ENCODE data around the gene PIGH. TPM values are rescaled to one million over a fixed set of nuclear protein-coding genes. Genes with fewer than 3 reads are reported as not detected.
"Not testable (repeated sequence)": the region's sequence is repeated elsewhere in the genome, so short reads cannot be mapped to it uniquely, and the experiment has no call there.

PIGH gene
- total RNA-seq, 2 donors from 2014 or later, result 15.4 to 17.3 TPM

DNA sequence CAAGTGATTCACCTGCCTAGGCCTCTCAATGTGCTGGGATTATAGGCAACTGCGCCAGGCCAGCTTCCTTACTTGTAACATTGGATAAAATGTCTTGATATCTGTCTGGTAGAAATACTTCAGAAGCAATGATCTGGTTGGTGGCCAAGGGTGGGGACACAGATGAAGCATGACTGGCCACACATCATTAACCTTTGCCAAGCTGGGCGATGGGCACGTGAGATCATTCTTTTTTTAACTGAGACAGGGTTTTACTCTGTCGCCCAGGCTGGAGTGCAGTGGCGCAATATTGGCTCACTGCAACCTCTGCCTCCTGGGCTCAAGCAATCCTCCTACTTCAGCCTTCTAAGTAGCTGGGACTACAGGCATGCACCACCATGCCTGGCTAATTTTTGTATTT, 35.8 kb downstream of the PIGH start:
- intact Hi-C loops (cut with DNase I), result loop anchor here in 1 of 2 donors (10.0 kb wide), 1 partner anchor 1161 kb away; no protein-coding TSS in a partner anchor
- peak; percentile 16 for DNase-seq (ENCODE audit: low spot score)

DNA sequence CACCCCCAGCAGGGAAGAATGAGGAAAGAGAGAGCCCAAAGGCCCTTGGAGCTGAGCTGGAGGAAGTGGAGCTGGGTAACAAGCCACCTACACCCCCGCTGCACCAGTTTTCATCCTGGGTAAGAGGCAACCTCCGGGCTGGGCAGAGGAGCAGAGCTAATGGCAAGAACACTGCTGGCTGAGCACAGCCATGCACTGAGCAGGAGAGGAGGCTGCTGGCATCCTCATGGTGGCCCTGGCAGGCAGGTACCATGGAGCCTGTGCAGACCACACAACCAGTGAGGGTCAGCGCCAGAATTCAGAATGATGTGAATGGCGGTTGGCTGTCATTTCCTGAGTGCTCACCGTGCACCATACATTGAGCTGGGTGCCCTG, 37.3 kb downstream of the PIGH start:
- intact Hi-C loops (cut with DNase I), result loop anchor here in 1 of 2 donors (10.0 kb wide), 1 partner anchor 1162 kb away; no protein-coding TSS in a partner anchor
- DNase-seq (ENCODE audit: low spot score), result peak; percentile 52

DNA sequence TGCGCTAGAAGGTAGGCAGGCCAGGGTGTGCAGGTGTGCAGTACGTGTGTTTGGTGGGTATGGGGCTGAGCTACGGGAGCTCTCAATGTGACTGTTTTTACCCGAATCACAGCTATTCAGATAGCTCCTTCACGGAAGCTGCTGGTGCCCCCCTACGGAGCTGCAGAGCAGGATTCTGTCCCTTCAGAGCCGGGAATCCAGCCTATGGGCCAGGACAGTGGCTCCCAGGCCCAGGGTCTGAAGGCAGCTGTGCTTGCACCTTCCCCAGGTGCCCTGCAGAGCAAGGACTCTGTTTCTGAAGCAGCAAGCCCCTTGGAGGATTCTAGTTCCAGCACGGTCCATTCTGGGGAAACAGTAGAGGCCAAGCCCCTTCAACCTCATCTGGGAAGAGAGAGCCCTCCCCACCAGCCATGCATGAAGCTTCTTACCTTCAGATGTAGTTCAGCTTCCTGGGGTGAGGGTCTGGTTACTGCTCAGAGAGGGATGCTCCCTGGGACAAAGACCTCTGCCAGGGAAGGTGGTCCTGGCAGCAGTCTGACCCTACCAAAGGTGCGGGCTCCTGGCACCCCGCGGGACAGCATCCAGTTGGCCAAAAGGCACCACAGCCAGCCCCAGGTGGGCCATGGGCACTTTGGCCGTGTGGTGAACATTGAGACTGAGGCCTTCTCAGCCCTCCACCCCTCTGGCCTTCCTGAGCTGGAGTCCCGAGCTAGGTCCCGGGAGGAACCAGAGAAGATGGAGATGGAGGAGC, 37.9 kb downstream of the PIGH start:
- peak; percentile 50 for DNase-seq (ENCODE audit: low spot score)
- intact Hi-C loops (cut with DNase I), result loop anchor here in 1 of 2 donors (10.0 kb wide), 1 partner anchor 1163 kb away; no protein-coding TSS in a partner anchor

DNA sequence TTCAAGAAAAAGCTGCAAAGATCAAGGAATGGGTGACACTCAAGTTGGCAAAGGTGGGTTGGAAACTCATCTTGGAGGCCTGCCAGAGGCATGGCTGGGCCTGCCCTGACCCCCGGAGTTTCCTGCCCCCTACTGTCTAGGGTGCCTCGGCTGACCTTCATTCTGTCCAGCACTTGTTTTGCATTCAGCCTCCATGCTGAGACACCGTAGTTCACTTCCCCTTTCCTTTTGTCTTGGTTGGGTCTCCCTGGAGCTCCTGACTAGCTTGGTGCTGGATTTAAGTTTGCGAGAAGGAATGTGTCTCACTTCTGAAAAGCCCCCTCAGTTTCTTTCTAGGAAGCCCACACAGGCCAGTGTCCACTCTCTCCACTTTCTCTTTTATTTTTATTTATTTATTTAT, 40.4 kb downstream of the PIGH start:
- DNase-seq (ENCODE audit: low spot score), result no peak
- intact Hi-C loops (cut with DNase I), result loop anchor here in 1 of 2 donors (10.0 kb wide), 1 partner anchor 1165 kb away; no protein-coding TSS in a partner anchor

DNA sequence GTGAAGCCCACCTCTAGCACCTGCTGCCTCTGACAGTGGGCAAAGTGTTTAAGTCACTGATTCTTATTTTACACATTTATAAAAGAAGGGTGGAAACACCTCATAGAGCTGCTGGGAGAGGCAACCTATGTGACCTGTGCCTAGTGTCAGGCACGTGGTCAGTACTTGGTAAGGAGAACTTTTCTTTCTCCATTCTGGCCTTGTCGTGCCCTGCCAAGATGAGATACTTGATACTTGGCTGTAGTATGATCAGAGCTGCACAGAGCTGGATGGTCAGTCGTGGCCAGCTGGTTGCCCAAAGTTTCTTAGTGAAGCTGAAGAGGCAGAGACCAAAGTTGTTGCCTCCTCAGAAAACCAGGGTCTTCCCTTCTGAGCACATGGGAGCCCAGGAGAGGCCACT, 42.4 kb downstream of the PIGH start:
- intact Hi-C loops (cut with DNase I), result no loop called here
- DNase-seq (ENCODE audit: low spot score), result no peak

DNA sequence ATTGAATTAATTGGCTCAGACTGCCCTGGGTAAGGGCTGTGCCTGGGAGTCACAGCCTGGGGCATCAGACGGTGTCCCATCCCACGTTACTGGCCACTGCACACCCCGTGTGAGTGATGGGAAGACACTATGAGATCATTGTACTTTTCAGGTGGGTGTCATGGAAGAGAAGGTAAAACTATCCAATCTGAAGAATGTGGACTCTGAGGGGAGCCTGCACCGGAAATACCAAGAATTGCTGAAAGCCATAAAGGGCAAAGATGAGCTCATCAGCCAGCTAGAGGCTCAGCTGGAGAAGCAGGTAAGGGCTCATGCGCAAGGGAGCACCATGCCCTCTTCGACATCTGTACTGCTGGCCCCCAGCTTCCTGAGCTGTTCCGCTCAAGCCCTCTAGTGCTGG, 43.0 kb downstream of the PIGH start:
- peak; percentile 15 for DNase-seq (ENCODE audit: low spot score)
- intact Hi-C loops (cut with DNase I), result no loop called here

DNA sequence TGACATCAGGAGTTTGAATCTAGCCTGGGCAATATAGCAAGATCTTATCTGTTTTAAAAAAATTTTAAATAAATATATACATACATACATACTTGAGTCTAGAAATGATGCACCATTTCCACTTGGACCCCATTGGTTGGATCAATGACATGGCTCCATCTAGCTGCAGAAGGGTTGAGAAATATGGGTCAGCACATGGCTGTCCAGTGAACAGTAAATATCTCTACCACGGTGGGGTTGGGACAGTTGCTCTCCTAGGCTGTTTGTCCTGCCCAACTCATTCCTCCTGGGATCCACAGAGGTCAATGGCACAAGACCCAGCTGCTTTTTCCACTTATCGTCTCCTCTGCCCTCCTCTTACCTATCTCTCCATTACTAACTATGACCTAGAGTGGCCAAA, 43.4 kb downstream of the PIGH start:
- no peak for DNase-seq (ENCODE audit: low spot score)

DNA sequence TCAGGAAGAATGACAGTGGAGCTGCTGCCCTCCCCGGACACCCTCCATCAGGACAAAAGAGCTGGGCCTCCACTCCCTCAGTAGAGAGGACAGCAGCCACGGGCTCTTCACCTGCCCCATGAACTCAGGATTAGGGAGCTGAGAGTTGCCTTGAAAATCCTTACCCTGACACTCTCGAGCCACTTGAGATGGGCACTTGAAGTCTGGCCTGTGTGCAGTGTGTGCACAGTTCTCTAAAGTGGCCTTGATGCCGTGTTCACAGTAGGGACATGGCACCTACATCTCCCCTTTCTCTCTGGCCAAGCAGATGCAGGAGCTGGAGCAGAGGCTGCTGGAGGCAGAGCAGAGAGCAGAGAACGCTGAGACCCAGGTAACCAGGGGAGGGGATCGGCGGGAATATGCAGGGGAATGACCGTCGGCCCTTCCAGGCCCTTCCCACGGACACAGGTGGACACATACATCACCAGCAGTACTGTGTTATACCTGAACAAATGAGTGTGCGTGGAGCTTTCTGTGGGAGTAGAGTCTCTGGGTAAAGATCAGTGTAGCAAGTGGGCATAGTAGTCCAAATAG, 44.5 kb downstream of the PIGH start:
- DNase-seq (ENCODE audit: low spot score), result peak; percentile 47
- intact Hi-C loops (cut with DNase I), result no loop called here

More for the DNA sequence above, 43.4 kb downstream of the PIGH start:
- intact Hi-C loops (cut with DNase I), result no loop called here

DNA sequence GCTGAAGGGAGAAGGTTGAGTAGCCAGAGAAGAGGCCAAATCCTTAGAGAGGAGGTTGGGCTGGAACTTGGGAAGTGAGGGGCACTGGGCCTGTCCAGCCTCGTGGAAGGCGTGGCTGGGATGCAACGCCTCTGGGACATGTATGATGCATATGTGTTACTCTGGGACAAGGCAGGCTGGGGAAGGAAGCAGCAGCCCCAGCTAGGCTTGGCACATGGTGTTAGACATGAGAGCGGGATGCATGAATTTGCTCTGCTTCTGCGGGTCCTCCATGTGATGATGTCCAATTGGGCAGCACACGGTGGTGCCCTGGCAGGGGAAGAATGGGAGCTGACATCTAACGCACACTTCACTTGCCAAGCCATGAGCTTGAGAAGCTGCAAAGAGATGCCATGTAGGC, 45.7 kb downstream of the PIGH start:
- intact Hi-C loops (cut with DNase I), result no loop called here
- peak; percentile 46 for DNase-seq (ENCODE audit: low spot score)

DNA sequence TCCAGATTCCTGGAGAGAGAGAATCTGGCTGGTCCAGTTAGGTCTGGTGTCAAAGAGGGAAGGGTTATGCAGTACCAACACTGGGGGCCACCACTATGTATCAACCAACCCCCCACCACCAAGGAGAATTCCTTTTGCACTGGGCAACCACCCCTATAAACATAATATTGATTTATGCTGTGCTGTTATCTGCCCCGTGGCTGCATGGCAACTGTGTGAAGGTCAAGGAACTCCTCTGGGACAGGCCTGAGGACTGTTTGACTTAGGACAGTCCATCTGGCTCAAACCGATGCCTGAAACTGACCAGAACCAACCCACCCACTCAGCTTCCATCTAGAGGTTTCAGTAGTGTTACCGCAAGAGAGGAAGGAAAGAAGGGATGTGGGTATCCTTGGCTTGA, 46.5 kb downstream of the PIGH start:
- no peak for DNase-seq (ENCODE audit: low spot score)
- intact Hi-C loops (cut with DNase I), result no loop called here

DNA sequence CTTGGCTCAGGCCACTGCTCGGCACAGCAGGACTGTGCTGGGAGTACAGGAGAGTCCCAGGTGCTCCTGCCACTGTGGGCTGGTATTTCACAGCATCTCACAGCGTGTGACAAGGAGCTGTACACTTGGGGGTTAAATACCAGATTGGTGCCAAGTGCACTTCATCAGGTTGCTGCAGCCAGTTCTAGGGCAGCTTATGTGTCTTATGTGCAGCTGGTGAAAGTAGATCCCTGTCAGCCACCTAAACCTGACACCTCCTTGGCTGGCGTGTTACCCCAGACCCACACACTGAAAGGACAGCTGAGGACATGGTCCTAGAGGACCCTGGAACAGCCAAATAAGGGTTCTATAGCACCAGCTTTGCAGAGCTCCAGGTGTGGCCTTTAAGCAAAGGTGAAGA, 48.1 kb downstream of the PIGH start:
- intact Hi-C loops (cut with DNase I), result no loop called here
- no peak for DNase-seq (ENCODE audit: low spot score)

DNA sequence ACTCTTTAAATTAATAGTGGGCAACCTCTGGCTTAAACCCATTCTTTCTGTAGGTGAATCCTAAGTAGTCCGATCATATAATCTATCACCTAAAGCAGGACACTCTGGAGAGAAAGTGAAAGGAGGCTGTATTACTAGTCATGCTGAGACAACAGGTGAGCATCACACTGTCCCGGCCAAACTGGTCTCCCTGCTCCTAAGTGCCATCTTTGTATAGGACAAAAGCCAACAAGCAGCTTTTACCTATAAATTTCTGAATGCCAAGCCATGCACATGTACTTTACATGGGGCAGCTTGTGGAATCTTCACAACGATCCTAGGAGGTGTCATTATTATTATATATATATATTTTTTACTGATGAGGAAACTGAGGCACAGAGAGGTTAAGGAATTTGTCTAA, 48.9 kb downstream of the PIGH start:
- intact Hi-C loops (cut with DNase I), result no loop called here
- DNase-seq (ENCODE audit: low spot score), result peak; percentile 17

DNA sequence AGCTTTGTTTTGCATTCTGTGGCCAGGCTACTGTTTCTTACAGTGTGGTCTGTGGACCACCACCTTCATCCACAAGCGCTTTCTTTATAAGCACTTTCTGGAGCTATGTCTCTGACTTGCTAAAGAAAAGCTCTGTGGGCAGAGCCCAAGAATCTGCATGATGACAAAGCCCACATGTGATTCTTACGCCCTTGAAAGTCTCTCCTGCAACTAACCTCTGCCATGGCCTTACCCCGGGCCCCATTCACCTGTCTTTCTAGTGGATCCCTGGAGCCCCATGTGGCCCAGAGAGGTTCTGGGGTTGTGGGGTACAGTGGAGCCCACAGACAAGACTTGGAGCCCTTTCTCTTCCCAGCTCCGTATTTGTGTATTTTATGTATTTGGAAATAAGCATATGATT, 50.3 kb downstream of the PIGH start:
- intact Hi-C loops (cut with DNase I), result no loop called here
- peak; percentile 17 for DNase-seq (ENCODE audit: low spot score)

DNA sequence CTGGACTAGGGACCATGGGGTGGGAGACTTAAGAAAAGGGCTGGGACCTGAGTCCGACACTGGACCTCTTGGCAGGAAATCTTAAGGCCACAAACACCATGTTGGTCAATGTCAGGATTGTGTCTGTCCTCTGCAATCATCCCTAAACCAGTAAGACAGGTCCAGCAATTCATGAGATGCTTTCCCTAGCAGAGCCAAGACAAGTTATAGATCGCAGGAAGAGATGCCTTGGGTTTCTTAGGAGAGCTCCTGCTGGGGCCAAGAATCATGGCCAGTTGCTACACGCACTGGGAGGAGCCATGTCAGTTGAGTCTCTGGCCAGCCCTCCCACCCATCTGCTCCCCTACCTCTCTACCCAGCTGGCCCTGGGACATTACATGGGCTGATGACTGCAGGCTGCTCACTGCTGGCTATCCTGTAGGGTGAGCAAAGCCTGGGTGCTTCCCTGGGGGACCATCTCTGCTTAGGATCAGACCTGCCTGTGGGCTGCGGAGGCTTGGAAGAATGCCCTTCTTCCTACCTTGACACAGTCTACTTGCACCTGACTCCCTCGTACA, 52.8 kb downstream of the PIGH start:
- no peak for DNase-seq (ENCODE audit: low spot score)

DNA sequence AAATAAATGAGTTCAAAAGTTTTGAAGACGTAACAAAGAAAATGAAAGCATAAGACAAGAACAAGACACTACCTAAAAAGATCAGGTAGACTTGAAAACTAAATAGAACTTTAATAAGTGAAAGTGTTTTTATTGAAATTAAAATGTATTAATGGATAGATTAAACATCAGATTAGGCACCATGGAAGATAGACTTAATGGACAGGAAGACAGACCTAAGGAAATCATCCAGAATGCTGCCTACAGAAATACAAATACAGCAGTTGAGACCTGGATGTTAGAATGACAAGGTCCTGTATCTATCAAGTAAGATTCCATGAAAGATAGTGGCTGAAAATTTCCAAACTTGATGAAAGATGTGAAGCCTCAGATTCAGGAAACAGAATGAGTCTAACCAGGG, 55.5 kb downstream of the PIGH start:
- no peak for DNase-seq (ENCODE audit: low spot score)
- intact Hi-C loops (cut with DNase I), result no loop called here

More for the DNA sequence above, 52.8 kb downstream of the PIGH start:
- intact Hi-C loops (cut with DNase I), result no loop called here

DNA sequence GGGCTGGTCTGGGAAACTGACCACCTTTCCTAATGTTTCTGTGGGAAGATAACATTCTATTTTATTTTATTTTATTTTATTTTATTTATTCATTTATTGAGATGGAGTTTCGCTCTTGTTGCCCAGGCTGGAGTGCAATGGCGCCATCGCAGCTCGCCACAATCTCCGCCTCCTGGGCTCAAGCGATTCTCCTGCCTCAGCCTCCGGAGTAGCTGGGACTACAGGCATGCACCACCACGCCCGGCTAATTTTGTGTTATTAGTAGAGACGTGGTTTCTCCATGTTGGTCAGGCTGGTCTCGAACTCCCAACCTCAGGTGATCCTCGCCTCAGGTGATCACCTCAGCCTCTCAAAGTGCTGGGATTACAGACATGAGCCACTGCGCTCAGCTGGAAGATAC, 57.4 kb downstream of the PIGH start:
- DNase-seq (ENCODE audit: low spot score), result peak; percentile 54
- intact Hi-C loops (cut with DNase I), result not testable (repeated sequence)

DNA sequence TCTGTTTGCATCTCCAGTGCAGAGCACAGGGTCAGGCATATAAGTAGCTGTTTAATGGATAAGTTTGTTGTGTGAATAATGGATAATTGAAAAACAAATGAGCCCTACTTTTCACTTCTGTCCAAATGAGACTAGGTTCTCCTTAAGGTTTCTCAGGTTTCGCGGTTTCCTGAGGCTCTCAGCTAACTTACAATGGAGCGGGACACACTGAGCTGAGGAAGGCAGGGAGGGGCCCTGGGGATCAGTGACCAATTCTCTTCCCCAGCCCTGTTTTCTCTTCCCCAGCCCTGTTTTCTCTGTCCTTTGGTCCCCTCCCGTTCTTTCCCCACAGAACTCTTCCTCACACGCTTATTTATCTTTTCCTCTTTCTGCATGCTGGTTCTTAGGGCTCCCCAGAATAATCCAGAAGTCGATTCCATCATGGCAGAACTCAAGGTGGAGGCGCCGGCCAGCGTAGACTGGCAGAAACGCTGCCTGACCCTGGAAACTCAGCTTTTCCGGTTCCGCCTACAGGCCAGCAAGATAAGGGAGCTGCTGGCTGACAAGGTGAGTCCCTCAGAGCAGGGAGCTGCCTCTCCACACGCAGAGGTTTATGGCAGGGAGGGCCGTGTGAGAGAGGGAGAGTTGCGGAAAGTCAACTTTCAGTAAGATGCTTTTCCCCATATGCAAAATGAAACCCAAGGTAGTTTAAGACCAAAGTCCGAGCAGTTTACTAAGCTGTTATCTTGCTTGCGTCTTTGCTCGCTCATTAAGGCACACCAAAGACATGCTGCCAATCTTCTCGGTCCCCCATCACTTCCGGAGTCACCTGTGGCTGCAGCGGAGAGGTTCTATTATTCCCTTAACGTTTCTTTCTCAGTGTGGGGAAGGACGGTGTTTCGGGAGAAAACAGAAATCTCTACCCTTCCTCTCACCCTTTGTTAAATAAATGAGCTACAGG, 58.4 kb downstream of the PIGH start:
- DNase-seq (ENCODE audit: low spot score), result no peak
- intact Hi-C loops (cut with DNase I), result no loop called here

Measured in posterior vena cava (tissue), 2 donors.